Measurements from ENCODE around the gene NOP10.

Gene NOP10

DNA sequence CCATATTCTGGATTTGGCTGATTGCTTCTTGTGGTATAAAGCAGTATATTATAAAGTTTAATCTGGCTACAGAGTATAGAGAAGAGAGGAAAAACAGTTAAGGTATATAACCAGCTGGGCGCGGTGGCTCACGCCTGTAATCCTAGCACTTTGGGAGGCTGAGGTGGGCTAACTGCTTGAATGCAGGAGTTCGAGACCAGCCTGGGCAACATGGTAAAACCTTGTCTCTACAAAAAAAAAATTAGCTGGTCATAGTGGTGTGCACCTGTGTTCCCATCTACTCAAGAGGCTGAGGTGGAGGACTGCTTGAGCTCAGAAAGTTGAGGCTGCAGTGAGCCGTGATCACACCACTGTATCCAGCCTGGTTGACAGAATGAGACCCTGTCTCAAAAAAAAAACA lies 12.7 kb downstream of the NOP10 start:
- DNase-seq (ENCODE audit: low spot score) = no peak

DNA sequence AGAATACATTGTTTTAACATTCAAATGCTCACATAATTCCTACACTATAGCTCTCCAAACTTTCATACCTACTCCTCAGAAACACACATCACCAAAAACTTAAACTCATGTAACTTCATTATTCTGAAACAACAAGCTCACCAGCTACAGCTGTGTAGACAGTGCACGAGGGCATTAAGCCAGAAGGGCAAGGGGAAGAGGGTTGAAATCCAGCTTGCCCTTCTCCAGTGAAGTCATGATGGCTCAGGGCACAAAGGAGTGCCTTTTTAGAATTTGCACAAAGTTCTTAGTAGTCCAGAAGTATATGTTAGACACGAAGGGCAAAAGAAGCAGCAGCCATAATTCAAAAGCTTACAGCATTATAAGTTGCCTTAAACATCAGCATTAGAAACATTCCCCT lies 13.9 kb downstream of the NOP10 start:
- DNase-seq (ENCODE audit: low spot score) = no peak

DNA sequence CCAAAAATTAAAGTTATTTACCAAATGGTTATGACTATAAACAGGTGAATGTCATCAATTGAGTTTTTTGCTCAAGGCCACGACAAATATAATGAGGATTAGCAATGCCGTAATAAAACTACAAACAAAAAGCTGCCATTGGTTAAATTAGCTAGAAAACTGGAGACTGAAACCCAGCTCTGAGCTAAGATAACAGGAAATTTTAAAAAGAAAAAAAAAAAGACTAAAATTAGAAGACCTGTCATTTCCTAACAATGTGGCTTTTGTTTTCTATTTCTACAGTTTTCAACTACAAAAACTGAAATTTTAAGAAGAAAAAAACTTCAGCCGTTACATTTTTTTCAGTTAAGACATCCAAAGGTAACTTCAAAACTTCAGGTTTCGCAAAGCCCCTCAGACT lies 15.0 kb downstream of the NOP10 start:
- DNase-seq (ENCODE audit: low spot score) = no peak

DNA sequence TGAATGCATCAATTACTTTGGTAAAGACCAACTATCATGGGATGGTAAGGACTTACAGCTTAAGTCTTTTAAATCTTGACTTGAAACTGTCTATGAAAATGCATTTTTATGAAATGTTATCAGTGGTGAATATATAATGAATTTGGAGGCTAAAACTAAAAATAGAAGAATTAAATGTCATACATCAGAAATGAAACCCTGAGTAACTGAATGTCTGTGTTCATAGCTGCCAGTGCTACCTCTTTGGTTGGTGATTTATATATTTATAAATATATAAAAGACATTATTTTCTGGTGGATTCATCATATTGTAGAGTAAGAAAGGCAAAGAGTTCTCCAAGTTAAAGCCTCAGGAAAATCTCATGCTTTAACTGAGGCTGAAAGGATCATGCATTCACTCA lies 17.6 kb downstream of the NOP10 start:
- DNase-seq (ENCODE audit: low spot score) = no peak

DNA sequence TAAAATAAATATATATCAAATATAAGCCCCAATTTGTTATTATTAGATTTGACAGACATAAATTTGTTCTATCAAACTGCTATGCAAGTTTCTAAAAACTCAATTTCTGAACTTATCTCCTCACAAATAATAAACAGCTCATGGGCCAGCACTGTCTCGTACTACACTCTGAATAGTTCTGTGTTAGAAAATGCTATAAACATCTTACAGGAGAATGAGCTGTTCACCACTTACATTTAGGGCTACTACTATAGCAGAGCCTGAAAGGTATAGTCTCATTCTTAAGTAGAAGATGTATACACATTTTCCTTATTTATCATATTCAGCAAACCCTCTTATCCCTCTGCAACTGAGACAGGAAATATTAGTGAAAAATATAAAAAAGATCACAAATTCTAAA lies 18.0 kb downstream of the NOP10 start:
- no peak for DNase-seq (ENCODE audit: low spot score)

DNA sequence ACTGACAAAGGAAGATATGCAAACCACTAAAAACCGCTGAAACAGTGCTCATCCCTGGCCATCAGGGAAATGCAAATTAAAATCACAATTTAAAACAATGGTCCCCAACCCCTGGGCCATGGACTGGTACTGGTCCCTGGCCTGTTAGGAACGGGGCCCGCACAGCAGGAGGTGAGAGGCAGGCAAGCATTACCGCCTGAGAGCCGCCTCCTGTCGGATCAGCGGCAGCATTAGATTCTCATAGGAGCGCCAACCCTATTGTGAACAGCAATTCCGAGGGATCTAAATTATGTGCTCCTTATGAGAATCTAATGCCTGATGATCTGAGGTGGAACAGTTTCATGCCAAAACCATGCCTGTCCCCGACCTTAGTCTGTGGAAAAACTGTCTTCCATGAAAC lies 19.7 kb downstream of the NOP10 start:
- DNase-seq (ENCODE audit: low spot score) = no peak

DNA sequence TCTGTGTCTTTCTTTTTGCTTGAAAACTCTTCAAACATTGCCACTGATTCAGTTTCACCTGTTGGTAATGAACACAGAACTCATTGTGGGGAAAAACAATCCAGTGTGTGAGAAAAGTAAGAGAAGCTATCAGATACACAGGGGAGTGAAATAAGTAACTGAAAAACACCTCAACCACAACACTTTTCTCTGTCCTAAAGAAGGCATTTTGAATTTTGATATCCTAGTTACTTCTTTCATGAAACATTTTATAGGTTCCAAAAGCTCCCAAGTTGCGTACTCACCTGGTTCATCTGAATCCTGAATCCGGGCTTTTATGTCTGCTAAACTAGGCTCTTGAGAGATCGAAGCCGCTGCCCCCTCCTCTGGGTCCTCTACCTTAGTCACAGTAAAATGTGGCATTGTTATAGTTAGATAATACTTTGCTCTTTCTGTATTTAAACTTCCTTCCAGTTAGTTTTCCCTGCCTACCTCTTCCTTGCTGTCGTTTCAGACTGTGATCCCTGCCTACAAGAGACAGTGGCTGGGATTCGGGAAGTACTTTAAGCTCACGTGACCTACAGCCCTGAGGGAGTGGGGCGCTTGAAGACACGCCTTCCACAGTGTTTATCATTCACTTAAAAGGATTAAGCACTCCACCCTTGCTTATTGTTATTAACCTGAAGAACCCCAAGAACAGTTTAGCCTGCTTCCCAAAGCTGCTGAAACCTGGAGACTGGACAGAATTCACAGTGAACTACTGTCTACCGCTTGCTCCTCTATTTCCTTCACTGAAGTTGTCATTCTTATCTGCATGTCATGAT lies 24.5 kb downstream of the NOP10 start:
- no peak for DNase-seq (ENCODE audit: low spot score)

DNA sequence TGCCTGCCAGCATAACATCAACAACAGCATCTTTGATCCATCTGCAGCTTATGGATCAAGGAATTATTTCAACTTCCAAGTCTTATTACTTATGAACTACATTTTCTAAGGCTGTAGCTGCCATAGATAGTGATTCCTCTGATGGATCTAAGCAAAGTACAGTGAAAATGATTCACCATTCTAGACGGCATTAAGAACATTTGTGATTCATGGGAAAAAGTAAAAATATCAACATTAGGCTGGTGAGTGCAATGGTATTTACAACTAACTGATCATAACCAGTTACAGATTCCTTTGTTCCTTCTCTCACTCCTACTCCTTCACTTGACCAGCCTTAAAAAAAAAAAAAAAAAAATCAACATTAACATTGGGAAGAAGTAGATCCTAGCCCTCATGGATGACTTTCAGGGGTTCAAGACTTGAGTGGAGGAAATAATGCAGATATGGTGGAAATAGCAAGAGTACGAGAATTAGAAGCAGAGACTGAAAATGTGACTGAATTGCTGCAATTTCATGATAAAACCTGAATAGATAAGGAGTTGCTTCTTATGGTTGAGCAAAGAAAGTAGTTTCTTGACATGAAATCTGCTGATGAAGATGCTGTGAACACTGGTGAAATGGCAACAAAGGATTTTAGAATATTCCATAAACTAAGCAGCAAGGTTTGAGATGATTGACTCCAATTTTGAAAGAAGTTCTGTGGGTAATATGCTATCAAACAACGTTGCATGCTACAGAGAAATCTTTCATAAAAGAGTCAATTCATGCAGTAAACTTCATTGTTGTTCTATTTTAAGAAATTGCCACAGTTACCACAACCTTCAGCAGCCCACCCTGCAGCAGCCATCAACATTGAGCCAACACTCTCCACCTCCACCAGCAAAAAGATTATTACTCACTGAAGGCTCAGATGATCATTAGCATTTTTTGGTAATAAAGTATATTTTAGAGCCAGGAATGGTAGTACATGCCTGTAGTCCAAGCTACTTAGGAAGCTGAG lies 28.1 kb downstream of the NOP10 start:
- DNase-seq (ENCODE audit: low spot score) = no peak

DNA sequence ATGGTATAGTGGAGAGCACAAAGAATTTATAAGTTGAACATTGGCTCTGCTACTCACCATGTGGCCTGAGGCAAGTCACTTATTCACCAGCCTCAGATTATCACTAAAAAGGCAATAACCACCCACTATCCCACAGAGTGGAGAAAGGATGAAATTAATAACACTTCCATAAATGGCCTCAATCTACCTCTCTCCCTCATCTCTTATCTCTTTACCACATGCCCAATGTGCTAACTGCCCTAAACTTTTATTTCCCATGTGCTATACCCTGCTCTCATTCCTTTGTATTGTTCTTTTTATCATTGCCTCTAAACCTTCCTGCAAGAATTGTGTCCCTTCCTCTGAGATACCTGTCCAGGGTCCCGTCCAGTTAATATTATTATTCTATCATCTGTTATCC lies 31.4 kb downstream of the NOP10 start:
- DNase-seq (ENCODE audit: low spot score) = no peak

DNA sequence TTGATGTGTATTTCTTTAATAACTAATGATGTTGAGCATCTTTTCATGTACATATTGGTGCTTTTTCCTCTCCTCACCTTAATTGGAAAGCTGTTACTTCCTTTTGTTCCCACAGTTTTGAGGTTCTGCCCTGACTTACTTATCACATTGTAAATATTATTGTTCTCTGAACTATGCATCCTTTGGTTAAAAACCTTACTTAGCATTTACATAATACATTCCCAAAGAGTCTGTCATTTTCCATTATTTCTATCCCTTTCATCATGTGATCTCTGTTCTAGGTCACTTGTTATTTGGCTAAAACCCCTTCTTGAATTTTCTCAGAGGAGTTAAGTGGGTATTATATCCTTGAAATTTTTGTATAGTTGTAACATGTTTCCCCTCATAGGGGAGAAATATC lies 38.3 kb downstream of the NOP10 start:
- no peak for DNase-seq (ENCODE audit: low spot score)

DNA sequence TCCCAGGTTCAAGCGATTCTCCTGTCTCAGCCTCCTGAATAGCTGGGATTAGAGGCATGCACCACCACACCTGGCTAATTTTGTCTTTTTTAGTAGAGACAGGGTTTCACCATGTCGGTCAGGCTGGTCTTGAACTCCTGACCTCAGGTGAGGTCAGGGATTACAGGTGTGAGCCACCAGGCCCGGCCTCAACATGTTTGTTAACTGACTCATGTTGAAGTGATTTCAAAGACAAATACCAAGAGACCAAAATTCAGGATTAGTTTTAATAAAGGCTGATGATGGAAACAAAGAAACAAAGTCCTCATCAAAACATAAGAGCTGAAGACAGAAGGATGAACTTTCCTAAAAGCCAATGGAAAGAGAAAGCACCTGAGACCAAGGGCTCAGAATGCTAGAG lies 41.9 kb downstream of the NOP10 start:
- no peak for DNase-seq (ENCODE audit: low spot score)

DNA sequence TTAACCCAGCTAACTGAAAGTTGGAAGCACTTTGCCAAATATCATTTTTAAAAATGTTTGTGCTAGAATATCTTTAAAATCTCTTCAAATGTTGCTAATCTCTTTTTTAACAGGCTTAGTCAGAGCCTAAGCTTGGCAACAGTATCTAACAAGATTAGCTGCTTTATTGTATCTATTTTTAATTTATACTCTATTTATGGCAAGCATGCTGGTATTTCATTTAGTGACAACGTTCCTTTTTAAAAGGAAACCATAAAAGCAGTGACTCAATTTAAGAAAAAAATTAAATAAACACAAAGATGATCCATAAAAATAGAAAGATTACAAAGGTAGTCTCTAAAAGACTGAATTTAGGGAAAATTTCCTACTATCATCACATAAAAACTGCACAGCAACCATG lies 45.9 kb downstream of the NOP10 start:
- DNase-seq (ENCODE audit: low spot score) = no peak

DNA sequence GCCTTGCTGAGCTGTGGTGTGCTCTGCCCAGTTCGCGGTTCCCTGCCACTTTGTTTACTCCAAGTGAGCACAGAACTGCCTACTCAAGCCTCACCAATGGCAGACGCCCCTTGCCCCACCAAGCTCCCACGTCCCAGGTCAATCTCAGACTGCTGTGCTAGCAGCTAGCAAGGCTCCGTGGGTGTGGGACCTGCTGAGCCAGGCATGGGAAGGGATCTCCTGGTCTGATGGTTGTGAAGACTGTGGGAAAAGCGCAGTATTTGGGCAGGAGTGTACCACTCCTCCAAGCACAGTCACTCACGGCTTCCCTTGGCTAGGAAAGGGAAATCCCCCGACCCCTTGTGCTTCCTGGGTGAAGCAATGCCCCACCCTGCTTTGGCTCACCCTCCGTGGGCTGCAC lies 50.3 kb downstream of the NOP10 start:
- no peak for DNase-seq (ENCODE audit: low spot score)

Measured in COLO829 (cell line).